Subcutaneous abdominal adipose tissue (tissue), 5 donors: ENCODE results near the gene C1QTNF4.

Experiments
- H3K27ac ChIP-seq: one replicate; pipeline ENCODE4 v1.7.0; 2013; ENCODE audit warnings: low read depth, mild to moderate bottlenecking, inconsistent platforms, low read length, moderate library complexity
- H3K27me3 ChIP-seq, 5 donors: one replicate each; pipeline ENCODE4 v1.7.0; 2013; ENCODE audit warnings: low read length in 5 of 5, inconsistent platforms in 1 of 5; ENCODE audit not compliant: control insufficient read depth in 5 of 5, insufficient read depth in 4 of 5
- H3K36me3 ChIP-seq, 5 donors: one replicate each; pipeline ENCODE4 v1.7.0; 2013; ENCODE audit warnings: low read length in 5 of 5; ENCODE audit not compliant: control insufficient read depth in 5 of 5, insufficient read depth in 5 of 5
- H3K4me1 ChIP-seq, 5 donors: one replicate each; pipeline ENCODE4 v1.7.0; 2013; ENCODE audit warnings: low read length in 5 of 5, mild to moderate bottlenecking in 3 of 5, moderate library complexity in 1 of 5; ENCODE audit not compliant: control insufficient read depth in 5 of 5, insufficient read depth in 5 of 5
- H3K4me3 ChIP-seq, 5 donors: one replicate each; pipeline ENCODE4 v1.7.0; 2013; ENCODE audit warnings: low read length in 5 of 5, low read depth in 1 of 5
- H3K9ac ChIP-seq, 5 donors: one replicate each; pipeline ENCODE4 v1.7.0; 2013; ENCODE audit warnings: low read length in 5 of 5, mild to moderate bottlenecking in 4 of 5, moderate library complexity in 3 of 5
- H3K9me3 ChIP-seq, 5 donors: one replicate each; pipeline ENCODE4 v1.7.0; 2013; ENCODE audit warnings: low read length in 5 of 5; ENCODE audit not compliant: control insufficient read depth in 5 of 5
- donor health status: healthy.
- donor health status: healthy.
- donor health status: healthy.
- donor health status: healthy.
- donor health status: healthy.

C1QTNF4 gene

DNA sequence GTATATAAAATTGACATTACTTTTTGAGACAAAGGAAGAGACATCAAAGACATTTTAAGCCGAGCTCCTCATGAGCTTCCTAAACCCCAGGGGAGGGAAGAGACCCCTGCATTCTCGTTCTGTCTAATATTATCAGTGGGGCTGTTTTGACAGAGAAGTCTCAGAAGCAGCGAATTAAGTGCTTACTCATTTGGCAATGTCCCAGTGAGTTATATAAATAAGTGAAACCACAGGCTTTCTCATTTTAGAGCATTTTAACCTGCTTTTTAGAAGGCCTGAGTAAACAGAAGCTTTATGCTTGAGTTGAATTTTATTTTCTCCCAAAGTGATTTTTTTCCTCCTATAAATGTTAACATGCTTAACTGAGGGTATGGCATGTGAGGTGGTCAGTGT is 23.2 kb upstream of the C1QTNF4 start:
- Histone ChIP-seq H3K9me3 (no peaks in the 10 kb centered on the region), H3K4me3 (no peak overlapping the region), H3K36me3 (peaks cover 17 to 33% (median 31%) of the 10 kb centered on the region in 5 donors), H3K4me1 (peaks cover 1 to 31% (median 19%) of the 10 kb centered on the region in 5 donors), H3K27me3 (no peaks in the 10 kb centered on the region), H3K9ac (peak overlapping the region in 2 of 5 donors; percentile 2 to 58), H3K27ac (peak overlapping the region; percentile 77)

DNA sequence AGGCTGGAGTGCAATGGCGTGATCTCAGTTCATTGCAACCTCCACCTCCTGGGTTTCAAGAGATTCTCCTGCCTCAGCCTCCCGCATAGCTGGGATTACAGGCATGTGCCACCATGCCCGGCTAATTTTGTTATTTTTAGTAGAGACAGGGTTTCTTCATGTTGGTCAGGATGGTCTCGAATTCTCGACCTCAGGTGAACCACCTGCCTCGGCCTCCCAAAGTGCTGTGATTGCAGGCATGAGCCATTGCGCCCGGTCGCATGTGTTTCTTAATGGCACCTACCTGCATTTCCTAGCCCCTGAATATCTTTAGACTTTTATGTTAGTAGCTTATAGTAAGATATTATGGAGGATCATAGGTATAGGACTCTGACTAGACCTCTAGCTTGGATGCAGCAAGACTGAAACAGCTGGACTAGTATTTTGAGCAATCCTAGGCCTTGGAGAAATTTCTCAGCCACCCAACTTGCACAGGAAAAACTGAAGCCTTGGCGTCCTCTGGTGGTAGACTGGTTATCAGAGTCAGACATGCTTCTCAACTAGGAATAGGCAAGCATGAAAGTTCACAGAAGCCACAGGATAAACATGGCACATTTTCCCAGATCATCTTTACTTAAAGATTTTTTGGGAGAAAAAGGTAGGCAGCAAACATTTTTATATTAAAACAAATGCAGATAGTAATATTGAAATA is 22.7 kb upstream of the C1QTNF4 start:
- Histone ChIP-seq H3K27me3 (no peaks in the 10 kb centered on the region), H3K36me3 (peaks cover 12 to 29% (median 26%) of the 10 kb centered on the region in 5 donors), H3K4me3 (no peak overlapping the region), H3K9me3 (no peaks in the 10 kb centered on the region), H3K4me1 (peaks cover 1 to 31% (median 21%) of the 10 kb centered on the region in 5 donors), H3K9ac (peak overlapping the region in 1 of 5 donors; percentile 58), H3K27ac (peak overlapping the region; percentile 77)

DNA sequence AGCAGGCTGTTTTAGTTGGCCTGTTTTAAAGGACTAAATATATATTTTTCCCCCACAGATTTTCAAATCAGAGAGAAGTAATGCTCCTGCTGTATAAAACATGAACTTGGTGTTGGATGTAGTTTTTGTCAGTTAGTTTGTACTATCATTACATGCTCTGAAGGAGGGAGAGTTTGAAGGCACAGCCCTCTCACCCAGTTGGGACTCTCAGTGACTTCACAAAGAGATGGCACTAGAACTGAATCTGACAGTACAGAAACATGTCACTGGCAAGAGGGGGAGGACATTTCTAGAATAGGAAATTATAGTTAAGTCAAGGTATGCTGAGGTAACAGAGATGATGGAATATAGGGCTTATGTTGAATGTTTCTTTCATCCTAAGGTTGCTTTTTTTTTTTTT is 21.0 kb upstream of the C1QTNF4 start:
- Histone ChIP-seq H3K9me3 (no peaks in the 10 kb centered on the region), H3K9ac (no peak overlapping the region), H3K36me3 (peaks cover 5 to 26% (median 14%) of the 10 kb centered on the region in 5 donors), H3K4me1 (peaks cover 1 to 30% (median 29%) of the 10 kb centered on the region in 5 donors), H3K27ac (no peak overlapping the region), H3K4me3 (no peak overlapping the region), H3K27me3 (no peaks in the 10 kb centered on the region)

DNA sequence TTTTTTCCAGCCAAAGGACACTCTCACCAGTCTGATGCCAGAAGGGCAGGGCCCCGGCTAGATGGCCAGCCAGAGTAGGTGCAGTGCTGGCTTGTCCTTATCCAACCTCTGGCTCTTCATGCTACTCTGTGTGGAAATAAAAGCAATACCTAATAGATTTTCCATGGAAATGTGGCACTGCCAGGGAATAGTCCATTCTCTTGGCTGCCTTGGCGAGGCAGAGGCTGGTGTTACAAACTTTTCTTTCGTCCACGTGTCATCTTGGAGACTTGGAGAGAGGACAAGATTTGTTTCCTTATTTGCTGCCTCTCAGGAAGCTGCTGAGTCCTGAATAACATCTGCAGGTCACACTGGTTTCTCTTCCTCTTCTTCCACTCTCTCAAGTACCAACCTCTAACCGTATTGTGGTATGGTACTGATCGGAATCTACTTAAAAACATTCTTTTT is 17.2 kb upstream of the C1QTNF4 start:
- Histone ChIP-seq H3K4me3 (no peak overlapping the region), H3K4me1 (peaks cover 0 to 43% (median 30%) of the 10 kb centered on the region in 5 donors), H3K9ac (peak overlapping the region in 1 of 5 donors; percentile 24), H3K27ac (no peak overlapping the region), H3K9me3 (no peaks in the 10 kb centered on the region), H3K27me3 (no peaks in the 10 kb centered on the region), H3K36me3 (peaks cover 0 to 20% (median 6%) of the 10 kb centered on the region in 5 donors)

DNA sequence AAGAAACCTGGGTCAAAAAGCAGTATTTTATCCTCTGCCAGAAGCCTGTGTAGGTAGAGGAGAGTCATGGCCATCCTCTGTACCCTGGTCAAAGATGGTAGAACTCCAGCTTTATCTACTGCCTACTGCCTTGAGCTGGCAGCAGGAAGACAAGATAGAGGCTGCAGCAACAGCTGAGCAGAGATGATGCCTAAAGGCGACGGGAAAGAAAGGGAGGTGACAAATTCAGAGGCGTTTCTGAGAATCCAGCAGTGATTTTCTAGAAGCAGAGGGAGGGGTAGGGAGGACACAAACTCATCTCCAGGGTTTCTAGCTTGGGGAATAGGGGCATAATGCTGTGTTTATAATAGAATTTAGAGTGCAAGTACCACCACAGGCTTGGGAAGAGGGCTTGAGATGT is 15.5 kb upstream of the C1QTNF4 start:
- peaks cover 0 to 20% (median 10%) of the 10 kb centered on the region in 5 donors for H3K36me3 ChIP-seq
- peaks cover 0 to 37% (median 29%) of the 10 kb centered on the region in 5 donors for H3K4me1 ChIP-seq
- H3K27me3 ChIP-seq: no peaks in the 10 kb centered on the region
- H3K4me3 ChIP-seq: no peak overlapping the region
- H3K9me3 ChIP-seq: no peaks in the 10 kb centered on the region
- H3K9ac ChIP-seq: no peak overlapping the region
- no peak overlapping the region for H3K27ac ChIP-seq

DNA sequence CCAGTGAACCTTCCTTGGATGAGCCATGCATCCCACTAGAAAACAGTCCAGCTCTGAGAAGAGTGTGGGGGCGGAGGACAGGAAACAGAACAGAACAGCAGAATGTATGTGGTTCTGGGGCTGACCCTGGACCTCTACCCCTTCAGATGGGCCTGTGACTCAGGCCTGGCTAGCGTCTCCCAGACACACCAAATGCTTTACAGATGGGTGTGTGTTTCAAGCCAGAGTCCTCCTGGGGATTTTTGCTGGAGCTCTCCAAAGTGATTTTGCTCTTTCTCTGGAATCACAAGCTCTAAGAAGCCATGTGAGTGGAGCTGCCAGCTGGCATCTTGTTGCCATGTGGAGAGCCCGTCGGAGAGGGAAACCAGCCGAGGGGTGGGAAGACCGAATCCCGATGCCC is 13.2 kb upstream of the C1QTNF4 start:
- H3K4me3 ChIP-seq: no peak overlapping the region

DNA sequence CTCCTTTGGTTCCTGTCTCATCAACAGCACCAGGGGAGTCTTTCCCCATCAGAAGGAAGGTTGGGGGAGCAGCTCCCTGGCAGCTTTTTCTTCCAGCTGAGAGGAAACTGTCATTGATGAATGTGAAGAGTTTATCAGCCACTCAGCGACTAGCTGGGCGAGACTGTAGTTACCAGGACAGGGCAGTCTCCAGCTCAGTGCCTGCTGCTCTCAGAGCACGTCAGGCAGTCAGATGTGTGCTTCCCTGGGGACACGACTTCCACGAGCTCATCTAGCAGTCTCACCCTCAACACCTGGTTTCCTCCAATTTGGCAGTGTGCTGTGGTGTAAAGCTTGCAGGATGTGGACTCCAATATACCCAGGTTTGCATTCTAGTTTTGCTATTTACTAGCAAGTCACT is 12.5 kb upstream of the C1QTNF4 start:
- Histone ChIP-seq H3K27me3 (no peaks in the 10 kb centered on the region), H3K4me3 (no peak overlapping the region), H3K36me3 (peaks cover 0 to 25% (median 10%) of the 10 kb centered on the region in 5 donors), H3K27ac (no peak overlapping the region), H3K4me1 (peaks cover 0 to 30% (median 26%) of the 10 kb centered on the region in 5 donors), H3K9me3 (no peaks in the 10 kb centered on the region), H3K9ac (no peak overlapping the region)

More for the DNA sequence above, 13.2 kb upstream of the C1QTNF4 start:
- H3K36me3 ChIP-seq: peaks cover 0 to 25% (median 10%) of the 10 kb centered on the region in 5 donors
- H3K27me3 ChIP-seq: no peaks in the 10 kb centered on the region
- peak overlapping the region; percentile 7 for H3K27ac ChIP-seq
- H3K4me1 ChIP-seq: peaks cover 0 to 33% (median 29%) of the 10 kb centered on the region in 5 donors
- H3K9ac ChIP-seq: no peak overlapping the region
- H3K9me3 ChIP-seq: no peaks in the 10 kb centered on the region

DNA sequence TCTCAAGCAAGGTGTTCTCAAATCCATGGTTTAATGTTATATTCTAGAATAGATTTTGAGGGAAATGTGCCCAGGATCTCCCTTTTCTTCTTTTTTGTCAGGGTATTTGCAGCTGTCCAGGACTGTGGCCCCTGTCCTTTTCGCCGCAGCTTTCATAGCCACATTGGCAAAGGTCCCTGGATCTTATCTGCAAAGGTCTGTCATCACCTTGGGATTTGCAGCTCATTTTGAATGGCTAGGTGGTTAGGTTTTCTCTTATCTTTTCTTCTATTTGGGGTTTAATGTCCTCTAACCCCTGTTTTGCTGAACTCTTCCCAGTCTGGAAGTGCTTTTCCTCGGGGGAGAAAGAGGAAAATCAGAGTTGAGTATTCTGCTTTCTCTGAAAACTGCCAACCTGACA is 11.7 kb upstream of the C1QTNF4 start:
- Histone ChIP-seq H3K4me3 (no peak overlapping the region), H3K27me3 (no peaks in the 10 kb centered on the region), H3K9me3 (no peaks in the 10 kb centered on the region), H3K36me3 (peaks cover 0 to 18% (median 10%) of the 10 kb centered on the region in 5 donors), H3K4me1 (peaks cover 0 to 22% (median 18%) of the 10 kb centered on the region in 5 donors), H3K9ac (no peak overlapping the region), H3K27ac (no peak overlapping the region)

DNA sequence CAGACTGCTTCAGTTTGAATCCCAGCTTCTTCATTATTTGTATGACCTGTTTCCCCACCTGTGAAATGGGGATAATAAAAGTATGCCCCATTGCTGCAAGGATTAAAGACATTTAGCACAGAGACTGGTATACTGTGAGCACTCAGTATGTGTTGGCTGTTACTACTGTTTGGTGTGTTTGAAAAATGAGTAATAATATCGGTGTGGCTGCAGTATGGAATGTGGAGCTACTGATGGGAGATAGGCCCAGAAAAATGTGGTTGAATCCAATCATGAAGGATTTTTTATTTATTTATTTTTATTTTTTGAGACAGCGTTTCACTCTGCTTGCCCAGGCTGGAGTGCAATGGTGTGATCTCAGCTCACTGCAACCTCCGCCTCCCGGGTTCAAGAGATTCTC is 9.1 kb upstream of the C1QTNF4 start:
- H3K36me3 ChIP-seq: peaks cover 0 to 4% (median 2%) of the 10 kb centered on the region in 5 donors
- H3K9me3 ChIP-seq: no peaks in the 10 kb centered on the region
- peaks cover 0 to 28% (median 23%) of the 10 kb centered on the region in 5 donors for H3K4me1 ChIP-seq
- no peak overlapping the region for H3K9ac ChIP-seq
- H3K4me3 ChIP-seq: no peak overlapping the region
- H3K27me3 ChIP-seq: no peaks in the 10 kb centered on the region
- no peak overlapping the region for H3K27ac ChIP-seq

DNA sequence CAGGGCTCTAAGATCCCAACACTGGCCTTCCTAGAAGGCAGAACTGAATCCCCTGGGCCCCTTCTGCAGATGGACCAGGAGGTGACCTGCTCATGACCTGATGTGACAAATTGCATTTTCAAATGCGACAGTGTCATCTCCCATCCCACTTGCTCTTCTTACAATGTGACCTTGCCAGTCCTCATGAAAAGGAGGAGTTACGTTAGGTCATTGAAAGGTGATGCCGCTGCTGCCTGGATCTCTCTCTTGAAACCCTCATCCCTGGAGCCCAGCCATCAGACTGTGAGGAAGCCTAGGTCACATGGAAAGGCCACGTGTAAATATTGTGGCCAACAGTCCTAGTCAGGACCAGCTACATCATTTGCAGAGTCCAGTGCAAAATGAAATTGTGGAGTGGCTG is 5.7 kb upstream of the C1QTNF4 start:
- Histone ChIP-seq H3K36me3 (peaks cover 0 to 4% (median 0%) of the 10 kb centered on the region in 5 donors), H3K9me3 (no peaks in the 10 kb centered on the region), H3K27ac (no peak overlapping the region), H3K9ac (no peak overlapping the region), H3K4me3 (no peak overlapping the region), H3K4me1 (peaks cover 0 to 10% (median 7%) of the 10 kb centered on the region in 5 donors), H3K27me3 (peaks cover 0 to 6% (median 3%) of the 10 kb centered on the region in 5 donors)
